HG02870 (cell line): ENCODE data around the gene CARD18.

Experiments used
- ATAC-seq: cut with Tn5 transposase; IDR thresholded peaks from one replicate; pipeline ENCODE4 v1.9.1; 2021; ENCODE audit warnings: mild to moderate bottlenecking, moderate library complexity; ENCODE audit not compliant: unreplicated experiment

Gene CARD18

GRCh38 chr11:105139669-105140068 lies at the start of gene CARD18:
Gene CARD18, minus strand, starts transcription at chr11:105139769. Its CDS starts 43 bp downstream, at chr11:105139726.
- no peak for ATAC-seq

GRCh38 chr11:105183987-105184386 lies 44.4 kb upstream of the CARD18 start:
- no peak for ATAC-seq

GRCh38 chr11:105183426-105183825 lies 43.9 kb upstream of the CARD18 start:
- ATAC-seq: no peak

GRCh38 chr11:105181521-105181920 lies 42.0 kb upstream of the CARD18 start:
- ATAC-seq: no peak

- ATAC-seq: no peak
These were observed 41.5 kb upstream of the CARD18 start for GRCh38 chr11:105181100-105181499.

- ATAC-seq: no peak
These were observed 40.1 kb upstream of the CARD18 start for GRCh38 chr11:105179542-105180278.

GRCh38 chr11:105177658-105178057 lies 38.1 kb upstream of the CARD18 start:
- ATAC-seq: no peak

- no peak for ATAC-seq
These were observed 28.9 kb upstream of the CARD18 start for GRCh38 chr11:105168457-105168856.

GRCh38 chr11:105167244-105167643 lies 27.7 kb upstream of the CARD18 start:
- no peak for ATAC-seq

- ATAC-seq: no peak
These were observed 24.6 kb upstream of the CARD18 start for GRCh38 chr11:105164208-105164607.

- no peak for ATAC-seq
These were observed 22.9 kb upstream of the CARD18 start for GRCh38 chr11:105162506-105162905.

GRCh38 chr11:105158436-105158835 lies 18.9 kb upstream of the CARD18 start:
- ATAC-seq: no peak

GRCh38 chr11:105156720-105157119 lies 17.2 kb upstream of the CARD18 start:
- no peak for ATAC-seq

- no peak for ATAC-seq
These were observed 16.7 kb upstream of the CARD18 start for GRCh38 chr11:105156231-105156630.

- ATAC-seq: no peak
These were observed 16.1 kb upstream of the CARD18 start for GRCh38 chr11:105155679-105156078.

- no peak for ATAC-seq
These were observed 13.8 kb upstream of the CARD18 start for GRCh38 chr11:105153392-105153791.

- ATAC-seq: no peak
These were observed 13.0 kb upstream of the CARD18 start for GRCh38 chr11:105152560-105152959.

- ATAC-seq: no peak
These were observed 12.5 kb upstream of the CARD18 start for GRCh38 chr11:105152021-105152512.

GRCh38 chr11:105149477-105149876 lies 9.9 kb upstream of the CARD18 start:
- ATAC-seq: no peak

- no peak for ATAC-seq
These were observed 8.7 kb upstream of the CARD18 start for GRCh38 chr11:105148241-105148640.

GRCh38 chr11:105144887-105145286 lies 5.3 kb upstream of the CARD18 start:
- no peak for ATAC-seq

GRCh38 chr11:105142167-105142566 lies 2.6 kb upstream of the CARD18 start:
- no peak for ATAC-seq

- no peak for ATAC-seq
These were observed 2.3 kb downstream of the CARD18 start for GRCh38 chr11:105137286-105137685.
